Activated T-cell treated with anti-CD3 and anti-CD28 coated beads, Interleukin-2, amount 50 U/mL, for 4 hours (primary cell): Measurements from ENCODE around the gene KY. TPM values are rescaled to one million over a fixed set of nuclear protein-coding genes. Genes with fewer than 3 reads are reported as not detected.
A peak's percentile ranks its signal among the peaks of the same experiment; 100 is the strongest.

Experiments
- ATAC-seq, 2 donors: fragments of 200-7000 bp; cut with Tn5 transposase; one replicate each; pipeline ENCODE4 v1.10.0; 2021
- DNase-seq: peaks from one replicate; pipeline ENCODE4 v3.0.0-alpha.2; 2020
- H3K27me3 Mint-ChIP-seq: one replicate; pipeline ENCODE4 v1.8.0; 2021; ENCODE audit warnings: low read depth, mixed read lengths
- H3K36me3 Mint-ChIP-seq: one replicate; pipeline ENCODE4 v1.8.0; 2022; ENCODE audit warnings: mixed read lengths; ENCODE audit not compliant: insufficient read depth
- H3K4me1 Mint-ChIP-seq: one replicate; pipeline ENCODE4 v1.8.0; 2021; ENCODE audit warnings: low read depth, mixed read lengths
- H3K4me3 Mint-ChIP-seq: one replicate; pipeline ENCODE4 v1.8.0; 2021; ENCODE audit warnings: mild to moderate bottlenecking, moderate library complexity, mixed read lengths
- H3K9me3 Mint-ChIP-seq: one replicate; pipeline ENCODE4 v1.8.0; 2021; ENCODE audit warnings: mixed read lengths
- total RNA-seq, 3 donors: library from RNA; stranded (reverse); gene quantifications; one replicate each; pipeline ENCODE4 v1.2.1, GENCODE V29; 2021

Gene KY
- total RNA-seq, 3 donors from 2014 or later: not detected

DNA sequence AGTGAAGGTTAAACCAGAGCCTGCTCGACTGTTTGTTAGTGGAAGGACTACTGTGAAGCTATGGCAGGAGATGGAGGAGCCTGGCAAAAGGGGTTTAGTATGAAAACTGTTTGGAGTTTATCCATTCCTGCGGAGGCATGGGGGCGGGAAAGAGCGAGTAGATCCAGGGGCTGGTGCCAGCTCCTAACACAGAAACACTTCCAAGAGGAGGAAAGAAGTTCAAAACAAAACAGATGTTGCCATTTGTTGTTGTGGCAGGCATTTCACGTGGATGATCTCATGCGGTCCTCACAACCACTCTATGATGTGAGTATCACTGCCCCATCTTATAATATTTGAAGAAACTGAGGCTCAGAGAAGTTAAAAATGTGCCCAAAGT, 30.7 kb upstream of the KY start:
- Mint-ChIP-seq H3K4me3 (no peak overlapping the region), H3K36me3 (no peaks in the 10 kb centered on the region), H3K4me1 (no peaks in the 10 kb centered on the region), H3K27me3 (no peaks in the 10 kb centered on the region), H3K9me3 (peaks cover 3% of the 10 kb centered on the region)
- ATAC-seq: no peak
- DNase-seq: no peak

DNA sequence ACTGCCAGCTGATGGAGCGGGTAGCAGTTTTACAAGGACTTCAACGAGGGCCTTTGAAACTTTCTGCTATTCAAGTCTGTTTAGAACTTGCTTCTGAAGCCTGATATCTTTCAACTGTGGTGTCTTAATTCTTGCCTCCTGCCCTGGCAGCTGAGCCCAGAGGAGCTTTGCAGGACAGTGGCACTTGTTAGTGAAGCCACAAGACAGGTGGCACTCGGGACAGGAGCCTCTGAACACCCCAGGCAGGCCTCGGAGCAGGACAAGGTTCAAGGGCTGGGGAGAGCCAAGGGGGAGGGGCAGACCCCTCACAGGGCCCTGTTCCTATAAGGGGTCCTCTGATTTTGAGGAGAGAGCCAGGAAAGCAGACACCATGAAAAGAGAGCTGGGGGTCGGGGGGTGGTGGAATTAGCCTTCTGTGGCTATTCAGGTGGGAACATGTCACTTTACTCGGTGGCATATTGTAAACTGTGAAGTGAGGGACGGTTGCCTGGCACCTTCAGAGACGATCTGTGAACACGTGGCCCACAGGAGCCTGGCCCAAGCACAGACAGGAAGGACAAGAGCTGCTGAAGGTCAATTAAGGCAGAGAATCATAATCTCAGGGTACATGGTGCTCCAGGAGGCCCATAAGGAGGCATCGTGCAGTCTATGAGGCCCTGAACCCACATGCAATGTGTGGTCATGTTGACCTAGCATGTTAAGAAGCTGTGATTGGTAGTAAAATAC, 30.1 kb upstream of the KY start:
- no peaks in the 10 kb centered on the region for H3K36me3 Mint-ChIP-seq
- DNase-seq (no peak), ATAC-seq (no peak)
- H3K27me3 Mint-ChIP-seq: no peaks in the 10 kb centered on the region
- H3K4me1 Mint-ChIP-seq: no peaks in the 10 kb centered on the region
- peaks cover 7% of the 10 kb centered on the region for H3K9me3 Mint-ChIP-seq
- no peak overlapping the region for H3K4me3 Mint-ChIP-seq

DNA sequence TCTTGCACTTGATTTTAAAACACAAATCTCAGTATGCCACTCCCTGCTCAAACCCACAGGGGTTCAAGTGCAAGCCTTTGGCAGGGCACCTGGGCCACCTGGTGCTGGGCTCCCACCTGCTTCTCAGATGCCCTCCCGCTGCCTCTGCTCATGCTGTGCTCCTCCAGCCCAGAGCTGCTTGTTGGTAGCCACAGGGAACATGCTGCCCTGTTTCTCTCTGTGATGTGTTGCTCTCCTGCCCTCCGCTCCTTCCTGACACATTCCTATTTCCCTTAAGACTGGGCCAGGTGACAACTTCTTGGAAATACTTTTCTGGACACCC, 27.1 kb upstream of the KY start:
- no peak for DNase-seq
- ATAC-seq: no peak
- Mint-ChIP-seq H3K27me3 (no peaks in the 10 kb centered on the region), H3K4me3 (no peak overlapping the region), H3K36me3 (no peaks in the 10 kb centered on the region), H3K4me1 (no peaks in the 10 kb centered on the region), H3K9me3 (peaks cover 28% of the 10 kb centered on the region)

DNA sequence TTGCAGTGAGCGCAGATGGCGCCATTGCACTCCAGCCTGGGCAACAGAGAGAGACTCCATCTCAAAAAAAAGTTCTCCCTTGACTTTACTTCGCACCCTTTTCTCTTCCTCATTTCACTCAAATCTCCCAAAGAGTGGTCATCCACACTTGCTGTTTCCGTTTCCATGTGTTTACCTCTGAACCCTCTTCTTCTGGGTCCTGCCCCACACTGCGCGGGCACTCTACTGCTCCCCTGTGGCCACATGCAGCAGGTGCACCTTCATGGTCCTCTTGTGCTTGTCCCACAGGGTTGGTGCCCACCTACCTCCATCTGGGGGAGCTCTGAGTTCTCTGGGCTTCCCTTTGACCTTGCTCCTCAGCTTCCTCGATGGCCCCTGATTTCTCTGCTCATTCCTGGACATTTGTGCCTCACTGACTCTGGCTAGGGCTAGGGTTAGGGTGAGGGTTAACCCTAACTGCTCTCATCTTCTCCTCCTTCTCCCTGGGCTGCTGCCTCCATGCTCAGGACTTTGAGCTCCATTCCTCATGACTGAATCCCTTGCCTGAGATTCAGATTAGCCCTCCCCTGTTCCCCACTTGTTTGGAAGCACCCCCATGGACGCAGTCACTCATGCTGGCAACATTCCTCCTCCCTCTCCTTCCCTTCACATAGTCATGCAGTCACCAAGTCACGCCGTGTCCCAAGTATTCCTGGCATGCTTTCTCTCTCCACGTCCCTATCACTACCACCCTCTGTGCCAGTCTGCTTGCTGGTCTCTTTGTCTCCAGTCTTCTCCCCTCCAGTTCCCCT, 26.6 kb upstream of the KY start:
- H3K4me3 Mint-ChIP-seq: no peak overlapping the region
- ATAC-seq: no peak
- no peaks in the 10 kb centered on the region for H3K27me3 Mint-ChIP-seq
- no peaks in the 10 kb centered on the region for H3K4me1 Mint-ChIP-seq
- H3K36me3 Mint-ChIP-seq: no peaks in the 10 kb centered on the region
- peaks cover 33% of the 10 kb centered on the region for H3K9me3 Mint-ChIP-seq
- no peak for DNase-seq

DNA sequence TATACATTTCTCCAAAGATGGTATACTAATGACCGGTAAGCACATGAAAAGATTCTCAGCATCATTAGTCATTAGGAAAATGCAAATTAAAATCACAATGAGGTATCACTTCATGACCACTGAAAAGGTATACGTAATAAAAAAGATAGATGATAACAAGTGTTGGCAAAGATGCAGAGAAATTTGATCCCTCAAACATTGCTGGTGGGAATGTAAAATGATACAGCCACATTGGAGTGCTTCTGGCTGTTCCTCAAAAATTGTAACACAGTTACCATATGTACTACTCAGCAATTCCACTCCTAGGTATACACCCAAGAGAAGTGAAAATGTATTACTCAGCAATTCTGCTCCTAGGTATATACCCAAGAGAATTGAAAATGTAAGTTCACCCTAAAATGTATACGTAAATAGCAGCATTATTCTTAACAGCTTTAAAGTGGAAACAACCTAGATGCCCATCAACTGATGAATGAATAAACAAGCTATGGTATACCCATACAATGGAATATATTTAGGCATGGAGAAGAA, 25.0 kb upstream of the KY start:
- Mint-ChIP-seq H3K27me3 (no peaks in the 10 kb centered on the region), H3K4me3 (no peak overlapping the region), H3K9me3 (peaks cover 33% of the 10 kb centered on the region), H3K36me3 (no peaks in the 10 kb centered on the region), H3K4me1 (no peaks in the 10 kb centered on the region)
- ATAC-seq (no peak), DNase-seq (no peak)

DNA sequence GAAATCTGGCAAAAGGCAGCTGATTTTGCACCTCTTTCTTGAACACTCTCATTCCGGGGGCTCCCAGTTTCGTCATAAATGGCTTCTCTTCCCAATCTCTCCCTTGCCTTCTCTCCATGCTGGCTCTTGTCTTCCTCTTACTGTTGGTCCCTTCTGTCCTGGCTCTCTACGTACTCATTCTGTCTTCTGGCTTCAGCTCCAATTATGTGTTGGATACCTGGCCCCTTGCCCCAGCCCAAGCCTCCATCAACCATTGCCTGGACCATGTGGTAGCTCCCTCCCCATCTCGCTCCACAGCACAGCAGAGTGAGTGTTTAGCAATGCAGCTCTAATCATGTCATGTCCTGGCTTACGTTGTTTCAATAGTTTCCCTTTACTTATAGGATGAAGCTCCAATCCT, 21.7 kb upstream of the KY start:
- no peaks in the 10 kb centered on the region for H3K36me3 Mint-ChIP-seq
- peaks cover 2% of the 10 kb centered on the region for H3K27me3 Mint-ChIP-seq
- H3K4me3 Mint-ChIP-seq: no peak overlapping the region
- ATAC-seq: no peak
- no peaks in the 10 kb centered on the region for H3K4me1 Mint-ChIP-seq
- peaks cover 33% of the 10 kb centered on the region for H3K9me3 Mint-ChIP-seq
- no peak for DNase-seq

DNA sequence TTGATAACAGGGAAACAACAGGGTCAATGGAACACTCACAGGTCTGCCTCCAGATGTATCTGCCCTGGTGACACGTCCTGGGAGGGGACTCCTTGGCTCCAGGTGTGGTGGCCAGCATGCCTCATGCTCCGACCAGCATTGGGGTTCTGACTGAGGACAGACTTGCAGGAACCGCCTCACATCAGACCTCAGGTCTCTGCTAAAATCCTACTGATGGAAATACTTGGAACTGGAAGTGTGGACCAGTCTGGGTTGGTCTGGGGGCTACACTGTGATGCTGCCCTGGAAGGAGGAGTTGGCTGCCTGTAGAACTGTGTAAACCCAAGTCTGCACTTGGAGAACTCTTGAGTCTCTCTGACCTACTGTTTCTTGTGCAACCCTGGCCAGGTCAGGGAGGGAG, 17.1 kb upstream of the KY start:
- Mint-ChIP-seq H3K9me3 (peaks cover 5% of the 10 kb centered on the region), H3K27me3 (peaks cover 5% of the 10 kb centered on the region), H3K4me3 (no peak overlapping the region), H3K36me3 (no peaks in the 10 kb centered on the region), H3K4me1 (no peaks in the 10 kb centered on the region)
- DNase-seq (no peak), ATAC-seq (no peak)

DNA sequence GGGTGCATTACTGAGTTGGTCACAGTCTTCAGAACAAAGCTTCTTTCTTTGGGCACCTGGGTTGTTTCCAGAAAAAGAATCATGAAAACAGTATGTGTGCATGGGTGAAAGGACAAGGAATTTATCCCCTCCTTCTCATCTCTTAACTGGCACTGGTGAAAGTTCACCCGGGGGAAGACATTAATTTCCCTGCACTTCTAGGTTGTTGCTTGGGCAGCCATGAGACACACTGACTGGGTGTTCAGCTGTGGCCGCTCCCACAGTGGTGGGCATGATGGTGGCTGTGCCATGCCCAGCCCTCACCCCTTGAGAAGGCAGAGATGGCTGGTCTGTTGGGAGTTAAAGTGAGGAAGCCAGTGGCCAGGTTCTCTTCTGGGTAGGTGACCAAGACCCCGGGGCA, 16.6 kb upstream of the KY start:
- Mint-ChIP-seq H3K27me3 (peaks cover 5% of the 10 kb centered on the region), H3K36me3 (no peaks in the 10 kb centered on the region), H3K9me3 (no peaks in the 10 kb centered on the region), H3K4me3 (no peak overlapping the region), H3K4me1 (no peaks in the 10 kb centered on the region)
- ATAC-seq (no peak), DNase-seq (no peak)

DNA sequence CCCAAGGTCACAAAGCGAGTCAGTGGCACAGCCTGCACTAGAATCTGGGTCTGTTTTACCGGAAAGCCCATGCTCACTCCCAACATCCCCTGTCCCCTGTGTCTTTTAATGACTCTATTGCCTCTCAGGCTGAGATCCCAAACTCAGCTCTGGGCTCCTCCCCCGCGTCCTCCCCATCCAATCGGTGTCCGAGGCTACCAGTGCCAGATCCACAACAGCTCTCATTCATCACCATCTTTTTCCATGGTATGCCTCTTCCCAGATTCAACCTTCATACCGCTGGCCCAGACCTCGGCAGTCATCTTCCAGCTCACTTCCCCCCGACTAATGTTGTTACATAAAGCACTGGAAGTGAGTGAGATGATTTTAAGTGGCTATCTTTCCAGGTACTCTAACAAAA, 16.1 kb upstream of the KY start:
- Mint-ChIP-seq H3K36me3 (no peaks in the 10 kb centered on the region), H3K4me1 (no peaks in the 10 kb centered on the region), H3K27me3 (peaks cover 5% of the 10 kb centered on the region), H3K9me3 (no peaks in the 10 kb centered on the region), H3K4me3 (no peak overlapping the region)
- DNase-seq (no peak), ATAC-seq (no peak)

DNA sequence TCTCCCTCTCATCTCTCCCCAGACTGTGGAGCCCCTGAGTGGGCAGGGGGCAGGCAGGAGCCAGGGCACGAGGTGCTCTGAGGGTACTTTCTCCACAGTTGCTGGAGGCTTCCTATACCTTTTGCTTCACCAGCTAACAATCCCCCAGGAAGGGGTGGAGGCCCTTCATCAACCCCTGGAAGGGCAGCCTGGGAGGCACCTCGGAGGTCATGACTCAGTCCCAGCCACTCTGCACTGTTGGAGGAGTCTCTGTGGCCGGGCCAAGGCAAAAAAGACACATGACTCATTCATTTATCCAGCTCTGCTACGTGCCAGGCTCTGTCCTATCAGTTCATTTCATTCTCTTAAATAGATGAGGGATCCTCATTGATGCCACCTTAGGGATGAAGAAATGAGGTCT, 15.6 kb upstream of the KY start:
- H3K4me3 Mint-ChIP-seq: no peak overlapping the region
- no peaks in the 10 kb centered on the region for H3K4me1 Mint-ChIP-seq
- H3K36me3 Mint-ChIP-seq: no peaks in the 10 kb centered on the region
- peaks cover 5% of the 10 kb centered on the region for H3K27me3 Mint-ChIP-seq
- peaks cover under 1% of the 10 kb centered on the region for H3K9me3 Mint-ChIP-seq
- ATAC-seq (no peak), DNase-seq (no peak)

DNA sequence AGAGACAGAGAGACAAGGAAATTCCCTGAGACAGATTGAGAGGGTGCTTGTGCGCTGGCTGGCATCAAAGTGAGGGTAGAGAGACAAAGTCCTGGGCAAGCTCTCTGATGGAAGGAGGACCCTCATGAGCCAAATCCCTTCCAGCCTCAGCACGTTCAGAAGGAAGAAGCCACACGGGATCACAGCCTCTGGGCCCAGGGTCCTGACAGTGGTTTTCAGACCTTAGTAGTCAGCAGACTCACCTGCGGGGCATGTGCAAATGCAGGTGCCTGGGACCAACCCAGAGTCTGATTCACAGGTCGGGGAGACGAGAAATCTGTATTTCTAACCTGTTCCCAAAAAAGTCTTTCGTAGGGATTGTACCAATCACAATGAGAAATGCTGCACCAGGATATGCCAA, 15.2 kb upstream of the KY start:
- no peaks in the 10 kb centered on the region for H3K4me1 Mint-ChIP-seq
- no peak for DNase-seq
- H3K4me3 Mint-ChIP-seq: no peak overlapping the region

DNA sequence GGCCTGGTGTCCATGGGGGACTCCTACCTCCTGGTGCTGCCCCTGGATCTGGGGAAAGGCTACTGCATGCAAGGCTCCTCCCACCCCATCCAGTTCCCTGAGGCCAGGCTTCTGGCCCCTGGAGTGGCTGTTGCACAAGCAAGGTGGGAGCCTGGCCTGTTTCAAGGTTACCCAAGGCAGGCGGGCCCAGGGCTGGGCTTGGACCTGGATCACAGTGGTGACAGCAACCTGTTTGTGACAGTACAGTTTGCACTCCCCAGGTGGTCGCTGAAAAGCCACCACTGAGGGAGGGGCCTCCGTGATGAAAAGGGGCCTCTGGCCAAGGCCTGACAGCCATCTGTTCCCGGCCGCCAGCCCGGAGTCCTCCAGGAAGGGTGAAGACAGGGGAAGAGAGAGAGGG, 14.4 kb upstream of the KY start:
- no peaks in the 10 kb centered on the region for H3K36me3 Mint-ChIP-seq
- peaks cover 5% of the 10 kb centered on the region for H3K27me3 Mint-ChIP-seq
- H3K4me1 Mint-ChIP-seq: no peaks in the 10 kb centered on the region
- peaks cover 4% of the 10 kb centered on the region for H3K9me3 Mint-ChIP-seq
- no peak for DNase-seq
- H3K4me3 Mint-ChIP-seq: no peak overlapping the region
- ATAC-seq: no peak

More for the DNA sequence above, 15.2 kb upstream of the KY start:
- no peak for ATAC-seq
- no peaks in the 10 kb centered on the region for H3K36me3 Mint-ChIP-seq
- peaks cover 4% of the 10 kb centered on the region for H3K9me3 Mint-ChIP-seq
- peaks cover 5% of the 10 kb centered on the region for H3K27me3 Mint-ChIP-seq

DNA sequence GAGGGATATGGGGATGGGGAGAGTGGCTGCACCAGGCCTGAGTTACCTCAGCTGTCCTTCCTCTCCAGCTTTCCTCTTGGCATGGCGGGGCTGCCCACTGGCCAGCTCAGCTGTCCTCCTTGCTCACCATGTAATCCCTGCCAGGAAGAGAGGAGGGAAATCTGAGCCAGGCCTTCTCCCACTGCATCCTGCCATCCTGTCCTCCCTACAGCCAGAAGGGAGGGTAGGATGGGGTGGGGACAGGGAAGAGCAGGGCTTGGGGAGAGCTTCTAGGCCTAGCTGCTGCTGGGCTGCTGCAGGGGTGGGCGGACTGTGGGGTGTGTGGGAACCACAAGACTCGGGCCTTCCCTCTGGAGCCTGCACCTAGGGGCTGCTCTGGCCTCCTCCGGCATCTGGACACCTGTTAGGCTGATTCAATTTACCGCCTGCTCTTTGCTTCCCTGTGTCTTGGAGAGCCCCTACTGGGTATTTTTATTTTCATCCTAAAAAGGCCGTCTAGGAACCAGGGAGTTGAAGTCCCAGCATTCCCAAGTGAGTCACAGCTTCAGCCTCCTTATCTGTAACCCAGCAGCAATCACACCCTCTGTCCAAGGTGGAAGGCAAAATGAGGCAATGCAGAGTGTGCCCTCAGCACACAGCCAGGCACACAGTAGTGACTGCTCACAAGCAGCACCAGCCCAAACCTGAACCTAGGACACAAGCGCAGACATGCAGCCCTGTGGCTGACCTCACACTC, 13.1 kb upstream of the KY start:
- DNase-seq (no peak), ATAC-seq (peak in 1 of 2 donors; percentile 19)
- H3K27me3 Mint-ChIP-seq: peaks cover 5% of the 10 kb centered on the region
- peaks cover 4% of the 10 kb centered on the region for H3K9me3 Mint-ChIP-seq
- H3K36me3 Mint-ChIP-seq: no peaks in the 10 kb centered on the region
- no peak overlapping the region for H3K4me3 Mint-ChIP-seq
- H3K4me1 Mint-ChIP-seq: no peaks in the 10 kb centered on the region

DNA sequence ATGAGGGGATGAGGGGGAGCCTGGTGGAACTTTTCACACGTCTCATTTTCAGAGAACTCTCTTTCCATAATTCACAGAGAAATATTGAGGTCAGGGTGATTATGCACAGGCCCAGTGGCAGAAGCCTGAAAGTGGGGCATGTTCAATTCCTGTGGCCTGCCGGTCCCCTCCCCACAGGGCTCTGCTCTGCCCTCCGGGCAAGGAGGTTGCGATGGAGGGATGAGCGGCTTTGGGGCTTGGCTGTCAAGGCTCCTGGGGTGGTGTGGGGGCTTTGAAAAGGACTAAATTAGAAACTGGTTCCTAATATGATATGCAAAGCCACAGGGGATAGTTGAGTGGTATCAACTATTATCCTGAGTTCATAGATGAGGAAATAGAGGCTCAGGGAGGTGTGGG, 9.2 kb upstream of the KY start:
- H3K9me3 Mint-ChIP-seq: peaks cover 4% of the 10 kb centered on the region
- H3K4me3 Mint-ChIP-seq: no peak overlapping the region
- H3K27me3 Mint-ChIP-seq: peaks cover 3% of the 10 kb centered on the region
- ATAC-seq (no peak), DNase-seq (no peak)
- H3K4me1 Mint-ChIP-seq: no peaks in the 10 kb centered on the region
- H3K36me3 Mint-ChIP-seq: no peaks in the 10 kb centered on the region
